Measurements from ENCODE around the gene WNT11. TPM values are rescaled to one million over a fixed set of nuclear protein-coding genes. Genes with fewer than 3 reads are reported as not detected.

The WNT11 gene
- total RNA-seq, 1 experiment from 2014 or later: not detected

- DNase-seq (ENCODE audit: low spot score): no peak
Observed at GRCh38 chr11:76176463-76176862, 29.8 kb downstream of the WNT11 start.

GRCh38 chr11:76175783-76176182 lies 30.5 kb downstream of the WNT11 start:
- no peak for DNase-seq (ENCODE audit: low spot score)

DNA sequence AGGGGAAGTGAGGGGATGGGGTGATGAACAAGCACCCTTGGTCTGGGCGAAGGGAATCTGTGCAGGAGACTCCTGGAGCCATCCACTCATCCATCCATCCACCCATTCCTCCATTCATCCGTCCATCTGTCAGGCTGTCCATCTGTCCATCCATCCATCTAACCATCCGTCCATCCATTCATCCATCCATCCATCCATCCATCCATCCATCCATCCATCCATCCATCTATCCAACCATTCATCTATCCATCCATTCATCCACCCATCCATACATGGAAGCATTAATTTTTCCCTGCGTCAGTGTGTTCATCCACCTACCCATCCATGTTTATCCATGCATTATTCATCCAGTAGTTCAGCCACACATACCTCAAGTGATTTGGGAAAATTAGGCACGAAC lies 32.0 kb downstream of the WNT11 start:
- no peak for DNase-seq (ENCODE audit: low spot score)

DNA sequence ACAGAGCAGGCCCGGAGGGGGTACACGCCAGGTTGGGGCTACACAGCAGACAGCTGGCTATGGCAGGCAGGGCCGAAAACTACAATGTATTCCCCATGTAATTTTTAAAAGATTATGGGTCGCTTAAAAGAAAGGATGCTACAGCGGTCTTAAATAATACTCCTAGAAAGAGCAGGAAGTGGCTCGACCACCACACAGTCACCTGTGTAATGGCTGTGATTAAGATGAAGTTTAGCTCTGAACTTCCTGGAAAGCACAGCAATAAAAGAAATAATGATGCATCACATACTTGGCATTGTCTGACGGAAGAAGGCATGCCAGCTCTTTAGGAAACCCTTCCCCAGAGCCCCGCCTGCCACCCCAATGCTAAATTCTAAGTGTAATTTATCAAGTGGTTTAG lies 32.6 kb downstream of the WNT11 start:
- DNase-seq (ENCODE audit: low spot score): no peak

GRCh38 chr11:76172583-76172982 lies 33.7 kb downstream of the WNT11 start:
- no peak for DNase-seq (ENCODE audit: low spot score)

DNA sequence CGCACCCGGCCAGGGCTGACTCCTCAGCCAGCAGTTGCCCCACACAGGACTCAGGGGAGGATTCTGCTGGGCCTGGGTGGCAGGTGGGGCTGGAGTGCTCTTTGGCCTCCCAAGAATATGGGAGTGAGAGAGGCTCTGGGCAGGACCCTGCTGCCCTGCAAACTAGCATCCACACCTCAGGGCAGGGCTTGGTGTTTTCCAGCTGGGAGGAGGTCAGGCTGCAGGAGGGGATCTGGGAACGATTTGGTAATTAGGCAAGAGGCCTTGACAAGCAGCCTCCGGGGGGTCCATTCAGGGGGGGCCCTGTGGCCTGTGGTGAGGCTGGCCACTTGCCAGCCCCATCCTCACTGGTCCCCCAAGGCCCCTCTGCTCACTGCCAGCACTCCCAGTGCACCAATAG lies 35.8 kb downstream of the WNT11 start:
- no peak for DNase-seq (ENCODE audit: low spot score)

DNA sequence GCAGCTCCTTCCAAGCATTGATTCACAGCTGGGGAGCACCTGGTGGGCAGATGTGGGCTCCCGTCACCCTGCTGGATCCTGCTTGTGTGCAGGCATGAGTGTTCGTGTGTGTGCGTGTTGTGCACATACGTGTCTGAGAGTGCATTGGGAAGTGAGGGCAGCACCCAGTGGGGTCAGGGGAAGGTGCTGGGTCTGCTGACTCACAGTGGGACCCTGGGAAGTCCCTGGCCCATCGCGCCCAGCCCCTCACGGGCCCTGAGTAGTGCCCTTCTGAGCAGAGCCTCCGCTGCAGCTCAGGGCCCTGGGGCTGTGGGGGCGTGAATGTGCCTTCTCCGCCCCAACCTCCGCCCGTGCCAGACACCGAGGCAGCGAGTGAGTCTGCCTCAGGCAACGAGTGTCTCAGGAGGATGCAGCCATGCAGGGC lies 36.8 kb downstream of the WNT11 start:
- no peak for DNase-seq (ENCODE audit: low spot score)

DNA sequence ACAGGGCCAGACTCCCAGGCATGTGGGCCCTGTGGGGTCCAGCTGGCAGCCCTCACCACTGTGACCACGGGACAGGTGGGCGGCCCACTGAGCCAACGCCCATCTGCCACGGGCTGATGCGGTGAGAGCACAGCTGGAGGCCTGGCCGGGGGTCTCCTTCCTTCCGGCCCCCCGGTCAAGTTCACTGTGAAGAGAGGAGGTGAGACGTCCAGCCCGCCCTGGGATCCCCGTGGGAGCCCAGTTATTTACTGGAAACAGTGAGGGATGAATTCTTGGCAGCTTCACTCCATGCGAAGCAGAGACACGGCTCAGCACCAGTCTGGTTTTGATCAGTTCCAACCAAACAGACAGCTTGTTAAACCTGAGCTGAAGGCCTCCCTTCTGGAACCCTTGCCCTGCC lies 38.7 kb downstream of the WNT11 start:
- no peak for DNase-seq (ENCODE audit: low spot score)

DNA sequence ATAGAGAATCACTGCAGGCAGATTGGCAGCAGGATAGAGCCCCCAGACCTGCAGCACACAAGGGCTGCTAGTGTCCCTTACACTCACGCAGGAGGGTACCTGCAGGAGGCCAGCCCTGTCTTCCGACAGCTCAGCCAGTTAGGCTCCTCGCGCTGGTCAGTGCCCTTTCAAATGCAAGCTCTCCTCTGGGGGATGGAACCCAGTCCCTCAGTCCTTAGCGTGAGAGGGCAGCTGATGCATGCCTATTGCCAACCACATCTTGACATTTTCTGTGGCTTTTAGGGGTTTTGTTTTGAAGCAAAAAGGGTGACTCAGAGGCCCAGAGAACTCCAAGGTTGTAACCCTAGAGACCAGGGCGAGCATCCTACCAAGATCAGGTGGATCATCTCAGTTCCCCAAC lies 40.0 kb downstream of the WNT11 start:
- peak; percentile 17 for DNase-seq (ENCODE audit: low spot score)

GRCh38 chr11:76164861-76165751 lies 41.2 kb downstream of the WNT11 start:
- DNase-seq (ENCODE audit: low spot score): no peak

GRCh38 chr11:76164081-76164480 lies 42.2 kb downstream of the WNT11 start:
- DNase-seq (ENCODE audit: low spot score): no peak

DNA sequence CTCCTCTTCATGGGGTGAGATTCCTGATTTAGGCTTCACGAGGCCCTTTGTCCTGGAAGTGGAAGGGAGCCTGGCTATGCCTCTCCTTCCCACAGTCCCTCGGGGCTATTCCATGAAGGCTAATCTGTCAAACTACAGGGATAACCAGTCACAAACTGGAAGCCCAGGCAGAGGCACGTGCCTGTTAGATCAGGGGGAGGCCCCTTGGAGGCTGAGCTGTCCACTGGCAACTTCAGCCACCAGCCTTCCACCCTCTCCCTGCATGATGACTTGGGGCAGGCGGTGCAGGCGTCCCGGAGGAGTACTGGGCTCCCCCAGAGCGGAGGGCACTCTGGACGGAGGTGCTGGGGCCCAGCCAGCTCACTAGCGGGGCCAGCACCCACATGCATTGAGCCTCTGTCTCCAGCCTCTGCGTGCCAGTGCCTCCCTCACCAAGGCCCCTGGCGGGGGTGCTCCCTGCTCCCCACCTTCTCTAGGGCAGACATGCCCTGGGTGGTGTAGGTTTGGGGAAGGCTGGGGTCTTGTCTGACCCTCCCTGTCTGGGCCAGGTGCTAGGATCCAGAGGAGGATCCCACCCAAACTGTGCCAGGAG lies 42.9 kb downstream of the WNT11 start:
- DNase-seq (ENCODE audit: low spot score): no peak

GRCh38 chr11:76162336-76163288 lies 43.7 kb downstream of the WNT11 start:
- no peak for DNase-seq (ENCODE audit: low spot score)

- DNase-seq (ENCODE audit: low spot score): no peak
Observed at GRCh38 chr11:76161261-76161961, 44.9 kb downstream of the WNT11 start.

DNA sequence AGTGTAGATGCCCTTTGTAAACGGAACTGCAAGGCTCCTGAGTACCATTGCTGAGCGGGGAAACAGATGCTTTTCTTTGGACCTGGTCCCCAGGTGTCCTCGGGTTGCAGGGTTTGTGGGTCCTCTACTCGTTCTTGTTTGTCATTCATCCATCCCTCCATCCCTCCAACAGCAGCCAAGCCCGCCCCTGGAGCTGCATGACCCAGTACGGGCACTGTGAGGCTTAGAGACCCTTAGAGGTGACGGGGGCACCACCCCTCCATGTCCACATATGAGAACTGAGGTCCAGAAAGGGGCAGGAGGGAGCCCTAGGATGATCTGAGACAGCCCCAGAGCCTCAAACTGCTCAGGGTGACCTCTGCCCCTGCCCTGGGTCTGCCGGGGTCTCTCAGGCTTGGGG lies 45.4 kb downstream of the WNT11 start:
- DNase-seq (ENCODE audit: low spot score): no peak

GRCh38 chr11:76159983-76160661 lies 46.2 kb downstream of the WNT11 start:
- no peak for DNase-seq (ENCODE audit: low spot score)

DNA sequence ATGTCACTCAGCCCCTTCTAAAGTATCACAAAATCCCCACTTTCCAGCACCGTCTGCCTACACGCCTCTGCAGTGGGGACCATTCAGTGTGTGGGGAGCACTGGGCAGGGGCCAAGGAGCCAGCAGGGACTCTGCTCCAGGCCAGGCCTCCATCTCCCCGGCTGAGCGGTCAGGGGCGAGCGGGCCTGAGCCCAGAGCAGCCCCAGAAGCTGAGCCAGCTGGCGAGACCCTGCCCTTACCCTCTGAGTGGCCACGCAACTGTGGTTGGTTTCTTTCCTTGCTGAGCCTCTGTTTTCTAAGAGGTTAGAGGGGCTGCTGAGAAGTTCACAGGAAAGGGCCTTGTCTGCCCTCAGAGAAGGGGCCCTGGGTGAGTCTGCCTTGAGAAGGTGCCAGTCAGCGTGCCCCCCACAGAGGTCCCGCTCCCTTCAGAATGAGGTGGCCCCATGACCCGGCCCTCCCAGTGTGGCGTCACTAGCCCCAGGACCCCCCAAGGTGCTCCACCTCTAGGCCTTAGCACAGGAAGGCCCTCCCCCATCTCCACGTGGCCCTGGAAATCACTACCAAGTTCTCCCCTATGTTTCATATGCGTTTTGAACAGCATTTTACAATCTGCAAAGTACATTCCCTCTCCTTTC lies 46.9 kb downstream of the WNT11 start:
- DNase-seq (ENCODE audit: low spot score): no peak

GRCh38 chr11:76158394-76159302 lies 47.7 kb downstream of the WNT11 start:
- DNase-seq (ENCODE audit: low spot score): no peak

DNA sequence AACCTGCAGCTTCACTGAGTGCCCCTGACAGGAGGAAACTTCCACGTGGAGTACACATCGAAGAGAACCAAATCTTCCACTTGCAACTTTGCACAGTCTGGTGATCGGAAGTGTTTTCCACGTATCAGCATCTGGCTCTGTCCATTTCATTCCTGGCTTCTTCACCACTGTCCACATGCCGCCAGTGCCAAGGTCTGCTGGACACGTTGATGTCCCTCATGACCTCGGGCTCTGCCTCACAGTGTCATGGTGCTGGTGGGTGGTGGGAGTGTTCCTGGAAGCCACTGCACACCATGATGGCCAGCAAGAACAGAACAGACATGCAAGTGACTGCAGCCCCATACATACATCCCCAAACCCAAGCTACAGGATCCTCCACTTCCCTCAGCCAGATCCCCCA lies 48.4 kb downstream of the WNT11 start:
- DNase-seq (ENCODE audit: low spot score): no peak

Measured in H4 (cell line).